GM12865 (cell line): ENCODE data around the gene PDSS2.
A peak's percentile ranks its signal among the peaks of the same experiment; 100 is the strongest.

Experiments used
- DNase-seq: peaks from one replicate; pipeline ENCODE4 v3.0.0; 2010; ENCODE audit warnings: low read depth
- H3K4me3 ChIP-seq: 2 replicates; pipeline ENCODE4 v1.5.1; 2011; ENCODE audit warnings: mild to moderate bottlenecking, low read depth, low read length, control low read depth
- CTCF ChIP-seq: IDR thresholded peaks from 2 replicates; pipeline ENCODE4 v1.5.1; 2011; ENCODE audit warnings: low read length, control low read depth, low read depth, inconsistent platforms; ENCODE audit not compliant: insufficient read depth; ENCODE audit errors: missing control alignments

Gene PDSS2

DNA sequence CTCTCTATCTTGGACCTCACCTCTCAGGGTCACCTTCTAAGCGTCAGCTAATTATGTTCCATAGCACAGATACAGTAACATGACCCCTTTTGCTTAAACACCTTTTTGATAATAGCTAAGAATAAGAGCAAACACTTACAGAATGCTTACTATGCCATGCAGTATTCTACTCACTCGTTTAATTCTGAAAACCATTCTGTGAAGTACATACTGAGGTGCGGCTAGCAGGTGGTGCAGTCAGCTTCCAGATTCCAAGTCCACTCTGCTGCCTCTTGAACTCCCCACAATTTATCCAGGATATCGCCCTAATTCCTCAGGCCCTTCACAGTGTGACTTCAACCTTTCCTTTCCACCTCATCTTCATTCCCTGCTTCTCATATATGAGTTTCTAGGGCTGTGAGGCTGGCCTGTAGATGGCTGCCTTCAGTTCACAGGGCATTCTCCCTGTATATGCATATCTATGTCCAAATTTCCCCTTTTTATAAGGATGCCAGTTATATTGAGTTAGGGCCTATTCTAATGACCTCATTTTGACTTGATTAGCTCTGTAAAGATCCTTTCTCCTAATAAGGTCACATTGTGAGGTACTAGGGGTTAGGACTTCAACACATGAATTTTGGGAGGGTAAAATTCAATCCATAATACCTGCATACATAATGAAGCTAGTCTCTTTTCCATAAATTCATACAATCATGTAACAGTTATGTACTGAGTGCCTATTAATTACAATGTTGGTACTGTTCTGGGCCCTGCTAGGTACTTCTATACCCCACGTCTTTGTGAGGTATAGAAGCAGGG is 130.1 kb downstream of the PDSS2 start:
- H3K4me3 ChIP-seq, result no peak overlapping the region
- DNase-seq, result no peak
- no peak for TF ChIP-seq CTCF

DNA sequence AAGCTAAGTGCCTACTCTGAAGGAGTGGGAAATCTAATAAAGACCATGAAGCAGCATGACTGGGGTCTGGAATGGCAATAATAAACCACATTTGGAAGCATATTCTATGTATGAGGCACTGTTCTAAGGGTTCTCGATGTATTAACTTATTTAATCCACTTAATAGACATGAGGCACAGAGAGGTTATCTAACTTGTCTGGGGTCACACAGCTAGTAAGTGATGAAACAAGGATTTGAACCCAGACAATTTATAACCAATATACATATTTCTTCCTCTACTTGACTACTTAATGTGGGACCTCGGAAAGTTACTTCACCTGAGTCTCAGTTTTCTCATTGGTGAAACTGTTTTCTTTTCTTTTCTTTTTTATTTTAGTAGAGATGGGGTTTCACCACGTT is 131.3 kb downstream of the PDSS2 start:
- DNase-seq, result no peak
- no peak for TF ChIP-seq CTCF
- no peak overlapping the region for H3K4me3 ChIP-seq

GRCh38 chr6:107323133-107323785 is 136.1 kb downstream of the PDSS2 start:
- no peak for TF ChIP-seq CTCF
- DNase-seq, result no peak
- H3K4me3 ChIP-seq, result no peak overlapping the region

DNA sequence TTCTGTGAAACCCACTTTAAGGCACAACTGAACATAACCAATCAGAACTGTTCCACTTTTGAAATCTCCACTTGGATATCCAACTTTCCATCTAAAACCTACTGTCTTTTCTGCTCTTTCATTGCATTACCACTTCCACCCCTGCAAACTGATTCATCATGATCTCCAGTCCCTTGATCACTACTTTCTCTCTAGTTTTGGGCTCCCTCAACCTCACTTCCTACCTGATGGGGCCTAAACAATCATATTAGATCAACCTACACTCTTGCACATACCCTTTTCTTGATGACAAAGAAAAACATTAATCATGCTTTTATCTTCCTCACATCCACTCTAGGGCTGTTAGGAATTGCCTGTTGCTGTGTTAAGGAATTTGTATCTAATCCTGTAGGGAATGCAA is 137.6 kb downstream of the PDSS2 start:
- TF ChIP-seq CTCF, result no peak
- DNase-seq, result no peak

DNA sequence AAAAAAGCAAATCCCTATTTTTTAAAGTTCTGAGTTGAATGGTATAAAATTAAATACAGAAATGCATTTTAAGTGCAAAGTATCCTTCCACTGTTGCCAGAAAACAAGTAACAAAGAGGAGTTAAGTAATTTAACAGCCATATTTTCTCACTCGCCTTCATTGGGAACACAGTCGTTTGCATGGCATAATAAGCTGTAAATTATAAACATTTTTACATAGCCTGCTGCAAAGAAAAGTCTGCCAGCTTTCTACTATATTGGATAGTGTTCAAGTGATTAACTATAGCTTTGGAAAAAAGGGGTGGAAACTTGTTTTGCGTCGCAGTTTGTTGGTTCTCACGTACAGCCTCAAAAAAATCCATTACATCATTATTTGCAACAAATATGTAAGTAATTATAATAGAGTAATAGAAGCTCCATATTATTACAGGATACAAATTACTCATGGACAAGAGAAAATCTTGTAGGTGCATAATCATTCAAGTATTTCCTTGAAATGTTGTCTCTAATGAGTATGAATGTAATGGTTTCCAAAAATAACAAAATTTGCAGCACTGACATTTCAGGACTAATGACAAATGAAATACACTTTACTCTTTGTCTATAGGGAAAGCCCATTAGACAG is 139.3 kb downstream of the PDSS2 start:
- H3K4me3 ChIP-seq, result no peak overlapping the region
- no peak for DNase-seq
- TF ChIP-seq CTCF, result no peak

More for the DNA sequence above, 137.6 kb downstream of the PDSS2 start:
- H3K4me3 ChIP-seq, result no peak overlapping the region

- H3K4me3 ChIP-seq, result no peak overlapping the region
- DNase-seq, result peak; percentile 64
- TF ChIP-seq CTCF, result peak; percentile 67
These were observed 141.1 kb downstream of the PDSS2 start for GRCh38 chr6:107318100-107318736.
